Activated B cell treated with CpG ODN at 0.5 μM for 24 hours (primary cell): ENCODE results near the gene ANO3. TPM values are rescaled to one million over a fixed set of nuclear protein-coding genes. Genes with fewer than 3 reads are reported as not detected.

ENCODE experiments used
- ATAC-seq: fragments of 200-7000 bp; cut with Tn5 transposase; one replicate; pipeline ENCODE4 v1.10.0; 2021; ENCODE audit warnings: low read depth, mild to moderate bottlenecking, moderate library complexity
- CTCF ChIA-PET: fragments of 350-600 bp; sonication (Branson Sonifier 250); formaldehyde crosslinking; loops from one replicate; lab custom pipeline; 2021; ENCODE audit warnings: antibody characterized with exemption; lab: Charles Lee
- POLR2A ChIA-PET: fragments of 350-600 bp; sonication (Branson Sonifier 250); formaldehyde crosslinking; loops from one replicate; lab custom pipeline; 2021; ENCODE audit warnings: antibody characterized with exemption; lab: Charles Lee
- DNase-seq: peaks from one replicate; pipeline ENCODE4 v3.0.0; 2022
- H3K27ac Mint-ChIP-seq: one replicate; pipeline ENCODE4 v1.8.0; 2020; ENCODE audit warnings: mixed read lengths
- H3K27me3 Mint-ChIP-seq: one replicate; pipeline ENCODE4 v1.8.0; 2021; ENCODE audit warnings: mixed read lengths
- H3K36me3 Mint-ChIP-seq: one replicate; pipeline ENCODE4 v1.8.0; 2021; ENCODE audit warnings: low read depth, mixed read lengths
- H3K4me1 Mint-ChIP-seq: one replicate; pipeline ENCODE4 v1.8.0; 2021; ENCODE audit warnings: mixed read lengths
- H3K4me3 Mint-ChIP-seq: one replicate; pipeline ENCODE4 v1.8.0; 2020; ENCODE audit warnings: mild to moderate bottlenecking, mixed read lengths
- H3K9me3 Mint-ChIP-seq: one replicate; pipeline ENCODE4 v1.8.0; 2020; ENCODE audit warnings: mixed read lengths
- intact Hi-C: fragments of 100-400 bp; cut with micrococcal nuclease; formaldehyde crosslinking; loops from one replicate; pipeline ENCODE4 v1.15.1; 2024
- total RNA-seq: library from RNA; stranded (reverse); gene quantifications from 2 replicates; pipeline ENCODE4 v1.2.3, GENCODE V29; 2022
- TF ChIP-seq, protein P1 (sequence below): fragments of 200-600 bp; IDR thresholded peaks from one replicate; pipeline ENCODE4 v1.8.0; 2022; ENCODE audit warnings: antibody characterized with exemption, mild to moderate bottlenecking

Gene ANO3
- total RNA-seq, 1 donor from 2014 or later, result not detected

DNA sequence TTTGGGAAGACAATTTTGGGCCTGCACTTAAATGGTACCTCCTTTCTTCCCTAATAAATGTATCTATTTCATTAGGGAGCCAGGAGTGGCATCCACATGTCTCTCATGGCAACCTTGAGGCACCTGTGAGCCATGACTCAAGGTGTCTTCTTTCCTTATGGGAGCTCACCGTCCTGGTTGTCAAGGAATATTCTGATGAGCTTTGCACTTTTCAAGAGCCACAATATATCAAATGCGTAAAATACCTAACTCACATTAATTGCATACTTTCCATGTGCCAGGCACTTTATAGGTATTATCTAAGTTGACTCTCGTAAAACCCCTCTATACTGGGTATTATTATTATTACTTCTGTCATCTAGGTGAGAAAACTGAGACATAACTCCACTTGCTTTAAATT is 207.6 kb downstream of the ANO3 start:
- intact Hi-C loops, result no loop called here
- Mint-ChIP-seq H3K36me3 (no peaks in the 10 kb centered on the region), H3K9me3 (peaks cover 6% of the 10 kb centered on the region), H3K27ac (no peak overlapping the region), H3K4me3 (no peak overlapping the region), H3K4me1 (no peaks in the 10 kb centered on the region), H3K27me3 (no peaks in the 10 kb centered on the region)
- TF ChIP-seq, protein P1, sequence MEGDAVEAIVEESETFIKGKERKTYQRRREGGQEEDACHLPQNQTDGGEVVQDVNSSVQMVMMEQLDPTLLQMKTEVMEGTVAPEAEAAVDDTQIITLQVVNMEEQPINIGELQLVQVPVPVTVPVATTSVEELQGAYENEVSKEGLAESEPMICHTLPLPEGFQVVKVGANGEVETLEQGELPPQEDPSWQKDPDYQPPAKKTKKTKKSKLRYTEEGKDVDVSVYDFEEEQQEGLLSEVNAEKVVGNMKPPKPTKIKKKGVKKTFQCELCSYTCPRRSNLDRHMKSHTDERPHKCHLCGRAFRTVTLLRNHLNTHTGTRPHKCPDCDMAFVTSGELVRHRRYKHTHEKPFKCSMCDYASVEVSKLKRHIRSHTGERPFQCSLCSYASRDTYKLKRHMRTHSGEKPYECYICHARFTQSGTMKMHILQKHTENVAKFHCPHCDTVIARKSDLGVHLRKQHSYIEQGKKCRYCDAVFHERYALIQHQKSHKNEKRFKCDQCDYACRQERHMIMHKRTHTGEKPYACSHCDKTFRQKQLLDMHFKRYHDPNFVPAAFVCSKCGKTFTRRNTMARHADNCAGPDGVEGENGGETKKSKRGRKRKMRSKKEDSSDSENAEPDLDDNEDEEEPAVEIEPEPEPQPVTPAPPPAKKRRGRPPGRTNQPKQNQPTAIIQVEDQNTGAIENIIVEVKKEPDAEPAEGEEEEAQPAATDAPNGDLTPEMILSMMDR, result no peak
- ChIA-PET POLR2A (no interaction called here), CTCF (no interaction called here)
- ATAC-seq, result no peak
- DNase-seq, result no peak

DNA sequence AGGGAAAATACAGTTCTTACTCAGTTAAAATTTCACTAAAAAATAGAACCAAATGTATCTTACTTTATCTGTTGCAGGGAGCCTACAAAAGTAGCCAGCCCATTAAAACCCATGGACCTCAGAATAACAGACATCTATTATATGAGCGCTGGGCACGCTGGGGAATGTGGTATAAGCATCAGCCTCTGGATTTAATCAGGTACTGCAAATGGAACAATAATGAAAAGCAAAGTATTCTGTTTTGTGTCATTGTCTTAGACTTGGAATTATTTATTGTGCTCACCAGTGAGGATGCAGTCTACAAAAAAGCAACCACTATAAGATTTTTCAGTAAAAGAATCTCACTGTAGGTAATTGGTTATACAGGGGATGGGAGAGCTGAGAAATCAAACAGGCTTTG is 209.9 kb downstream of the ANO3 start:
- Mint-ChIP-seq H3K27me3 (no peaks in the 10 kb centered on the region), H3K27ac (no peak overlapping the region), H3K9me3 (peaks cover 6% of the 10 kb centered on the region), H3K4me1 (no peaks in the 10 kb centered on the region), H3K4me3 (no peak overlapping the region), H3K36me3 (no peaks in the 10 kb centered on the region)
- POLR2A ChIA-PET, result no interaction called here
- intact Hi-C loops, result no loop called here
- ATAC-seq, result no peak
- CTCF ChIA-PET, result no interaction called here
- DNase-seq, result no peak
- TF ChIP-seq, protein P1, result no peak

DNA sequence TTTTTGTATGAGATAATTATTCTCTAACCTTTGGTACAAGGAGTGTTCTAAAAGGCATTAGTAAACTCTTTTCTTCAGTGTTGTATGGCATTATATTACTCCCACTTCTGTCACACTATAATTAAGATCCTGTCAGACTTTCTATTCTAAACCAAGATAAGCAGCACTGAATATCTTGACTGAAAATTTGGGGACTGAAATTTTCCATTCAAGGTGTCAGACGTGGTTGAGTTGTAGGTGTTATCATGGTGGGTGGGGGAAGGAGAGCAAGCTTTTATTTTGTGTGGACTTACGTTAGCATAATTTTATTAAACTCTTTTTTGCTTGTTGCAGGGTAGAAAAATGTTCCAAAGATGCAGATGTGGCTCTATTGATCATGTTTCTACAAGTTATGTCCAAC is 217.2 kb downstream of the ANO3 start:
- Mint-ChIP-seq H3K9me3 (no peaks in the 10 kb centered on the region), H3K27ac (no peak overlapping the region), H3K4me1 (no peaks in the 10 kb centered on the region)

DNA sequence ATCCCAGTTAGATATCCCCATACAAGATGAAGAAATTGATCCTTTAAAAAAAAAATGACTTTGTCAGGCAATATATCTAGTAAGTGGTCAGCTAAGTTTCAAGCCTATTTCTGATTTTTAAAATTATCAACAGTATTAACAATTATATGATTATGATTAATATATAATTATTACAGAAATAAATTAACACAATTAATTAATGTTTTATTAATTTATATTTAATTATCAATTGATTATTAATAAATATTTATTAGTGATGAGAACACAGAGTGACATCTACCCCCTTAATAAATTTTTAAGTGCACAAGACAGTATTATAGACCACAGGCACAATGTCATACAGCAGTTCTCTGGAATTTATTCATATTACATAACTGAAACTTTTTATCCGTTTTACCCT is 218.1 kb downstream of the ANO3 start:
- H3K27me3 Mint-ChIP-seq, result no peaks in the 10 kb centered on the region
- DNase-seq, result no peak
- CTCF ChIA-PET, result no interaction called here
- TF ChIP-seq, protein P1, result no peak
- H3K4me1 Mint-ChIP-seq, result no peaks in the 10 kb centered on the region
- H3K9me3 Mint-ChIP-seq, result no peaks in the 10 kb centered on the region
- no peaks in the 10 kb centered on the region for H3K36me3 Mint-ChIP-seq
- ATAC-seq, result no peak
- H3K4me3 Mint-ChIP-seq, result no peak overlapping the region
- POLR2A ChIA-PET, result no interaction called here
- intact Hi-C loops, result no loop called here
- no peak overlapping the region for H3K27ac Mint-ChIP-seq

More for the DNA sequence above, 217.2 kb downstream of the ANO3 start:
- ATAC-seq (no peak), DNase-seq (no peak)
- Mint-ChIP-seq H3K4me3 (no peak overlapping the region), H3K27me3 (no peaks in the 10 kb centered on the region), H3K36me3 (no peaks in the 10 kb centered on the region)
- intact Hi-C loops, result no loop called here
- TF ChIP-seq, protein P1, result no peak
- ChIA-PET POLR2A (no interaction called here), CTCF (no interaction called here)

DNA sequence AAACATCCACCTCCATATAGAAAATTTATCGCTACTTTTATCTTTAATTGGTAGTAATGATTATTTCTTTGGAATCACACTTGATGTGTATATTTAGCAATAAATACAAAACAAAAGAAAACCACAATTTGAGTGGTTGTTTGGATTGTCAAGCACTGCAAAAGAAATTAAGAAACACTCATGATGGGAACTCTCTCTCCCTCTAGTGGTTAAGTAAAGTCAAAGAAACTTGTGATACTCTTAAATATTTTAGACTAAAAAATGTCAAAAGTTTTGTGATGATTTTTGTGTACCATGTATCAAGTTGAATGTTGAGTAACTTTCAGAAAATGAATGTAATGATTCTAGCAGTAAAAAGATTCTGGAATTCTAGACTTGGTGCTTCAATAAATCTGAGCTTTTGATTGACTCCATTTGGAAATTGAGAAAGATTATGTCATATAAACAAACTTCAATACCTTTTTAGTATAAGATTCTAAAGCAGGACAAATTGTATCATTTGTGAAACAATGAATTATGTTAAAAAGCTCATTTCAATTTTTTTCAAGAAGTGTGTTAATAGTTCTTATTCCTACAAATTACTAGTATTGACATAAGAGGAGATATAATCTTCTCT is 219.4 kb downstream of the ANO3 start:
- intact Hi-C loops, result no loop called here
- Mint-ChIP-seq H3K36me3 (no peaks in the 10 kb centered on the region), H3K4me1 (no peaks in the 10 kb centered on the region), H3K9me3 (no peaks in the 10 kb centered on the region), H3K27me3 (no peaks in the 10 kb centered on the region), H3K27ac (no peak overlapping the region), H3K4me3 (no peak overlapping the region)
- DNase-seq (no peak), ATAC-seq (no peak)
- ChIA-PET CTCF (no interaction called here), POLR2A (no interaction called here)
- TF ChIP-seq, protein P1, result no peak
